Measurements from ENCODE around the gene LPIN3. TPM values are rescaled to one million over a fixed set of nuclear protein-coding genes. Genes with fewer than 3 reads are reported as not detected.

LPIN3 gene
- total RNA-seq, 1 experiment from 2014 or later = 3.8 TPM

DNA sequence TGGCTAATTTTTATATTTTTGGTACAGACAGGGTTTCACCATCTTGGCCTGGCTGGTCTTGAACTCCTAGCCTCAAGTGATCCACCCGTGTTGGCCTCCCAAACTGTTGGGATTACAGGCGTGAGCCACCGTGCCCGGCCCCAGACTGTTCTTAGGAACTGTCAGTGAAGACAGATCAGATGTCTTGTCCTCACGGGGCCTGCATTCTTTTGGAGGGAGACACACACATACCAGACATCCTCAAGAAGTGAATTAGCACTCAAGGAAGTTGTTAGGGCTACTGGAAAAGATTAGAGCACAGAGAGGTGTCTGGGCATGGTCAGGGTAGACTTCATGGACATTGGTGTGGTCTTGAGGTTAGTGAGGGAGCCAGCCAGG, 10.3 kb upstream of the LPIN3 start:
- Mint-ChIP-seq H3K27ac (peak overlapping the region in 1 of 3 experiments; percentile 30; a peak in 1 of 7 replicates), H3K4me1 (peaks cover 1 to 2% of the 10 kb centered on the region in 2 experiments; a peak in 1 of 4 replicates), H3K36me3 (ENCODE audit: insufficient read depth in 1 of 3, low read depth in 3 of 3) (no peaks in the 10 kb centered on the region), H3K4me3 (no peak overlapping the region), H3K9me3 (no peaks in the 10 kb centered on the region), H3K27me3 (ENCODE audit: low read depth) (peaks cover 12% of the 10 kb centered on the region)
- no peak overlapping the region for H4K8ac ChIP-seq (replicated peaks; ENCODE audit: insufficient read length, low read depth, low read length)
- no peak overlapping the region for H4K91ac ChIP-seq (ENCODE audit: insufficient read length, low read depth, low read length)
- DNase-seq = no peak
- H2BK120ac ChIP-seq (ENCODE audit: low read depth, low read length, poor library complexity, severe bottlenecking) = no peak overlapping the region
- WGBS (ENCODE audit: extremely low coverage, insufficient read length, low lambda C conversion rate) = no CpG with 5 or more reads among the region's 5 CpGs
- H3K14ac ChIP-seq (ENCODE audit: insufficient read depth, low read length) = no peak overlapping the region
- no peaks in the 10 kb centered on the region for H3K79me2 ChIP-seq (ENCODE audit: insufficient read depth, low read length)
- no peak overlapping the region for H3T11ph ChIP-seq (ENCODE audit: low read length)
- TF ChIP-seq, protein P1, sequence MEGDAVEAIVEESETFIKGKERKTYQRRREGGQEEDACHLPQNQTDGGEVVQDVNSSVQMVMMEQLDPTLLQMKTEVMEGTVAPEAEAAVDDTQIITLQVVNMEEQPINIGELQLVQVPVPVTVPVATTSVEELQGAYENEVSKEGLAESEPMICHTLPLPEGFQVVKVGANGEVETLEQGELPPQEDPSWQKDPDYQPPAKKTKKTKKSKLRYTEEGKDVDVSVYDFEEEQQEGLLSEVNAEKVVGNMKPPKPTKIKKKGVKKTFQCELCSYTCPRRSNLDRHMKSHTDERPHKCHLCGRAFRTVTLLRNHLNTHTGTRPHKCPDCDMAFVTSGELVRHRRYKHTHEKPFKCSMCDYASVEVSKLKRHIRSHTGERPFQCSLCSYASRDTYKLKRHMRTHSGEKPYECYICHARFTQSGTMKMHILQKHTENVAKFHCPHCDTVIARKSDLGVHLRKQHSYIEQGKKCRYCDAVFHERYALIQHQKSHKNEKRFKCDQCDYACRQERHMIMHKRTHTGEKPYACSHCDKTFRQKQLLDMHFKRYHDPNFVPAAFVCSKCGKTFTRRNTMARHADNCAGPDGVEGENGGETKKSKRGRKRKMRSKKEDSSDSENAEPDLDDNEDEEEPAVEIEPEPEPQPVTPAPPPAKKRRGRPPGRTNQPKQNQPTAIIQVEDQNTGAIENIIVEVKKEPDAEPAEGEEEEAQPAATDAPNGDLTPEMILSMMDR (conservative IDR thresholded peaks at IDR 0.05) = no peak
- H3K79me1 ChIP-seq (ENCODE audit: insufficient read depth, low read depth, low read length, poor library complexity, severe bottlenecking) = no peaks in the 10 kb centered on the region
- H4K20me1 ChIP-seq (ENCODE audit: control insufficient read depth, insufficient read depth, insufficient read length) = no peaks in the 10 kb centered on the region
- H3K23ac ChIP-seq (ENCODE audit: insufficient read length, low read depth, low read length) = no peak overlapping the region
- no peak overlapping the region for H2BK5ac ChIP-seq (ENCODE audit: insufficient read length, low read length)
- H3K4me2 ChIP-seq (ENCODE audit: insufficient read depth, insufficient read length, low read length) = no peak overlapping the region
- H3K4me1 ChIP-seq (ENCODE audit: insufficient read depth, low read length) = no peaks in the 10 kb centered on the region
- no peaks in the 10 kb centered on the region for H3K23me2 ChIP-seq (ENCODE audit: insufficient read length, low read depth, low read length, poor library complexity, severe bottlenecking)
- H3K27me3 ChIP-seq (ENCODE audit: insufficient read depth, low read length) = no peaks in the 10 kb centered on the region
- no peak overlapping the region for H2BK12ac ChIP-seq (ENCODE audit: insufficient read length, low read depth, low read length)
- no peak overlapping the region for H2BK15ac ChIP-seq (ENCODE audit: low read depth, low read length)
- no peak overlapping the region for H2BK20ac ChIP-seq (ENCODE audit: low read depth, low read length, poor library complexity, severe bottlenecking)
- H3K18ac ChIP-seq (ENCODE audit: insufficient read length, low read depth, low read length) = no peak overlapping the region
- no peak overlapping the region for H2AFZ ChIP-seq (ENCODE audit: low read length)
- no peak overlapping the region for H3K27ac ChIP-seq (ENCODE audit: insufficient read length, low read depth, low read length)
- no peak overlapping the region for H3K56ac ChIP-seq (ENCODE audit: insufficient read length, low read depth, low read length)
- no peak overlapping the region for H4K5ac ChIP-seq (ENCODE audit: insufficient read length, low read depth, low read length)
- H3K4ac ChIP-seq (ENCODE audit: low read depth, low read length) = no peak overlapping the region
- H3K9me3 ChIP-seq (ENCODE audit: control insufficient read depth, low read depth, low read length) = no peaks in the 10 kb centered on the region
- no peak overlapping the region for H3K9ac ChIP-seq (ENCODE audit: extremely low read depth, insufficient read length, low read length)
- H2AK5ac ChIP-seq (ENCODE audit: insufficient read length, low read length) = no peak overlapping the region

Measured in H9 (cell line).